ENCODE measurements around the gene URM1.
A peak's percentile ranks its signal among the peaks of the same experiment; 100 is the strongest.
"Not testable (repeated sequence)": the region's sequence is repeated elsewhere in the genome, so short reads cannot be mapped to it uniquely, and the experiment has no call there.

Gene URM1

GRCh38 chr9:128409978-128410377 is 38.8 kb downstream of the URM1 start:
- TF ChIP-seq CTCF (IDR thresholded peaks at IDR 0.05; ENCODE audit: borderline replicate concordance, insufficient read depth, low read depth, low read length): no peak
- H3K4me3 ChIP-seq (ENCODE audit: low read depth, low read length): no peak overlapping the region

DNA sequence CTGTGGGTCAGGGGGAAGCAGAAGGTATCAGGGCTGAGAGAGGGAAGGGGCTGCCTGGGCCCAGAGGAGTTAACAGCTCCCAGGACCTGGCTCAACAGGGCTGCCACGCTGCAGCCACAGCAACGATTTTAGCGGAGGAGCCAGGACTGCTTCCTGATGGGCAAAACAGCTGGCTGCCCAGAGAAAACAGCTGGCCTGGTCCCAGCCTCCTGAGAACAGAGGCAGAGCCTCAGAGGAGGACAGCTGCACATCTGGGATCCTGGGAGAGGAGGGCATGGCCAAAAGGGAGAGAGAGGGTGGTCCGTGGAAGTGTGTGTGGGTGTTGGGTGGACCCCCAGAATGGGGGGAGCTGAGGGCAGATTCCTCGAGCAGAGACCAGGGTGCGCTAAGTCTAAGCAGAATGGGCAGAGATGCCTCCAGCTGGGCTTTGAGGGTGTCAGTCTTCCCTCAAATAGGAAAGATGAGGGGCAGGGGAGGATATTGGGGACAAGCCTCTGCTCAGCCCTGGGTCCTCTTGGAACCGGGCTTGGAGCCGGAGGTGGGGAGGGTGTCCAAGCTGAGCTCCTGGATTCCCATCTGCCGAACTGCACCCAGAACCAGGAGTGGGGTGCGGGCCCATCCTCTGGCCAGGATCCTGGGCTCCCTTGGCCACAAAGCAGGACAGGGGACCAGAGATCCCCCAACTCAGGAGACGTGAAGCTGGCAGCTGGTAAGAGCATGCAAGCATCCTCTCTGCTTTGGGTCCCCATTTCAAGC is 40.4 kb downstream of the URM1 start:
- no peak overlapping the region for H3K4me3 ChIP-seq (ENCODE audit: low read depth, low read length)
- no peak for TF ChIP-seq CTCF (IDR thresholded peaks at IDR 0.05; ENCODE audit: borderline replicate concordance, insufficient read depth, low read depth, low read length)

GRCh38 chr9:128412120-128412790 is 41.1 kb downstream of the URM1 start:
- H3K4me3 ChIP-seq (ENCODE audit: low read depth, low read length): no peak overlapping the region
- peak; percentile 51; the same call in 1 of the 2 replicates for TF ChIP-seq CTCF (IDR thresholded peaks at IDR 0.05; ENCODE audit: borderline replicate concordance, insufficient read depth, low read depth, low read length)

GRCh38 chr9:128413728-128414127 is 42.6 kb downstream of the URM1 start:
- not testable (repeated sequence) for H3K4me3 ChIP-seq (ENCODE audit: low read depth, low read length)

DNA sequence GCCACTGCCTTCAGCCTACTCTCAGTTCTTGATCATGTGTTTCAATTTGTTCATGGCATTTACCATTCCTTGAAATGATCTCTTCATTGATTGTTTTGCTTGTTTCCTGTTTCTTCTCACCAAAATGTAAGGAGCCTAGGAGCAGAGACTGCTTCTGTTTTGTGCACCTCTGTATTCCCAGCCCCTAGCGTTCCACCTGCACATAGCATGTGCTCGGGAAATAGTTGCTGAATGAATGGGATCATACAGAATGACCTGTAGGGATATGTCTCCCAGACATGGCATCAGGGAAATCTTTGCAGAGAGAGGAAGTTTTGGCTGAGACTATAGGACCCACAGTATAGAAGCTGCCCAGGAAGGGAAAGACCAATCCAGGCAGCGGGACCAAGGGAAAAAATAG is 43.3 kb downstream of the URM1 start:
- TF ChIP-seq CTCF (IDR thresholded peaks at IDR 0.05; ENCODE audit: borderline replicate concordance, insufficient read depth, low read depth, low read length): peak; percentile 15; the same call in 1 of the 2 replicates
- no peak overlapping the region for H3K4me3 ChIP-seq (ENCODE audit: low read depth, low read length)

DNA sequence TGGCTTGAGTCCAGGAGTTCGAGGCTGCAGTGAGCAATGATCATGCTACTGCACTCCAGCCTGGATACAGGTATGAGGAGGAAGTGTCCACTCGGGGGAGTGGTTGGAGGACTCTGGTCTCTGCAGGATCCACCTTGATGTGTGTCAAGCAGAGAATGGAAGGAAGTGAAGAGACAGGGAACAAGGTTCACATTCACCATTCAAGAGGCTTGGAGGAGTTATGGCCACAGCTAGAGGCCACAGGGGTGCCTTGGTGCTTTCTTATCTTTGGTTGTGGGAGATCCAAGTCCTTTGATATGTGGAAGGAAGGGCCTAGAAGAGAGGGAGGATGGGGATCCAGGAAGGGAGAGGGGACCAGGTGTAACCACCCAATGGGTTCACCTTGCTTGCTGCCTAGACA is 44.1 kb downstream of the URM1 start:
- TF ChIP-seq CTCF (IDR thresholded peaks at IDR 0.05; ENCODE audit: borderline replicate concordance, insufficient read depth, low read depth, low read length): no peak
- no peak overlapping the region for H3K4me3 ChIP-seq (ENCODE audit: low read depth, low read length)

DNA sequence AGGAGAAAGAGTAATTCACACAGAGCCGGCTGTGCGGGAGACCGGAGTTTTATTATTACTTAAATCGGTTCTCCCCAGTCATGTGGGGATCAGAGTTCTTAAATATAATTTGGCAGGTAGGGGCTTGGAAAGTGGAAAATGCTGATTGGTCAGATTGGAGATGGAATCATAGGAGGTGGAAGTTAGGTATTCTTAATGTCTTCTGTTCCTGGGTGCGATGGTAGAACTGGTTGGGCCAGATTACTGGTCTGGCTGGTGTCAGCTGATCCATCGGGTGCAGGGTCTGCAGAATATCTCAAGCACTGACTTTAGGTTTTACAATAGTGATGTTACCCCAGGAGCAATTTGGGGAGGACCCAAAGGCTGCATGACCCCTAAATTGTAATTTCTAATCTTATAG is 44.8 kb downstream of the URM1 start:
- TF ChIP-seq CTCF (IDR thresholded peaks at IDR 0.05; ENCODE audit: borderline replicate concordance, insufficient read depth, low read depth, low read length): no peak
- no peak overlapping the region for H3K4me3 ChIP-seq (ENCODE audit: low read depth, low read length)

All from GM12875 (cell line).